LNCAP (cell line): ENCODE results near the gene VCL.

Experiments used
- TF ChIP-seq, protein P1 (sequence below): fragments of 450-650 bp; IDR thresholded peaks from 2 replicates; pipeline ENCODE4 v1.5.1; 2017; ENCODE audit warnings: mild to moderate bottlenecking

The VCL gene

DNA sequence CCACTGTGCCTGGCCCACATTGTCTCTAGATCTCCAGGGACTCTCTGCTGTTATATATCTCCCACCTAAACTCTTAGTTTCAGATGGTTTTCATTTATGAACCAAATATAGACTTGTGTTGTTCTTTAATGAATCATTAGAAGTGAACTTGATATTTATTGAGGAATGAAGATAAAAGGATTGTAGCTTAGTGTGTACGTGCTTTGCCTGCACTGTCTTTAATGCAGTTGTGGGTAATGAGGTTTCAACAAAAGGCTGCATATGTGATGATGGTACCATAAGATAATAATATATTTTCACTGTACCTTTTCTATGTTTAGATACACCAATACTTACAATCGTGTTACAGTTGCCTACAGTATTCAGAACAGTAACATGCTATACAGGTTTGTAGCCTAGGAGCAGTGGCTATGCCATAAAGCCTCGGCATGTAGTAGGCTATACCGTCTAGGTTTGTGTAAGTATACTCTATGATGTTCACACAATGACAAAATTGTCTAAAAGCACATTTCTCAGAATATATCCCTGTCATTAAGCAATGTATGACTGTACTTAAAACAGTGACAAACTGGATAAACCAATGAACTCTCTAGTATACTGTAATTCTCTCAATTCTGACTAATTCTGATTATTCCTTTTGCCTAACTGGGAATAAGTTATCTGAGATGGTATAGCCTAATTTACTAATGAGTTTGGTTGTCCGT is 25.2 kb downstream of the VCL start:
- TF ChIP-seq, protein P1, sequence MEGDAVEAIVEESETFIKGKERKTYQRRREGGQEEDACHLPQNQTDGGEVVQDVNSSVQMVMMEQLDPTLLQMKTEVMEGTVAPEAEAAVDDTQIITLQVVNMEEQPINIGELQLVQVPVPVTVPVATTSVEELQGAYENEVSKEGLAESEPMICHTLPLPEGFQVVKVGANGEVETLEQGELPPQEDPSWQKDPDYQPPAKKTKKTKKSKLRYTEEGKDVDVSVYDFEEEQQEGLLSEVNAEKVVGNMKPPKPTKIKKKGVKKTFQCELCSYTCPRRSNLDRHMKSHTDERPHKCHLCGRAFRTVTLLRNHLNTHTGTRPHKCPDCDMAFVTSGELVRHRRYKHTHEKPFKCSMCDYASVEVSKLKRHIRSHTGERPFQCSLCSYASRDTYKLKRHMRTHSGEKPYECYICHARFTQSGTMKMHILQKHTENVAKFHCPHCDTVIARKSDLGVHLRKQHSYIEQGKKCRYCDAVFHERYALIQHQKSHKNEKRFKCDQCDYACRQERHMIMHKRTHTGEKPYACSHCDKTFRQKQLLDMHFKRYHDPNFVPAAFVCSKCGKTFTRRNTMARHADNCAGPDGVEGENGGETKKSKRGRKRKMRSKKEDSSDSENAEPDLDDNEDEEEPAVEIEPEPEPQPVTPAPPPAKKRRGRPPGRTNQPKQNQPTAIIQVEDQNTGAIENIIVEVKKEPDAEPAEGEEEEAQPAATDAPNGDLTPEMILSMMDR, result no peak

- TF ChIP-seq, protein P1, result no peak
These were observed 26.7 kb downstream of the VCL start for GRCh38 chr10:74024600-74024999.

DNA sequence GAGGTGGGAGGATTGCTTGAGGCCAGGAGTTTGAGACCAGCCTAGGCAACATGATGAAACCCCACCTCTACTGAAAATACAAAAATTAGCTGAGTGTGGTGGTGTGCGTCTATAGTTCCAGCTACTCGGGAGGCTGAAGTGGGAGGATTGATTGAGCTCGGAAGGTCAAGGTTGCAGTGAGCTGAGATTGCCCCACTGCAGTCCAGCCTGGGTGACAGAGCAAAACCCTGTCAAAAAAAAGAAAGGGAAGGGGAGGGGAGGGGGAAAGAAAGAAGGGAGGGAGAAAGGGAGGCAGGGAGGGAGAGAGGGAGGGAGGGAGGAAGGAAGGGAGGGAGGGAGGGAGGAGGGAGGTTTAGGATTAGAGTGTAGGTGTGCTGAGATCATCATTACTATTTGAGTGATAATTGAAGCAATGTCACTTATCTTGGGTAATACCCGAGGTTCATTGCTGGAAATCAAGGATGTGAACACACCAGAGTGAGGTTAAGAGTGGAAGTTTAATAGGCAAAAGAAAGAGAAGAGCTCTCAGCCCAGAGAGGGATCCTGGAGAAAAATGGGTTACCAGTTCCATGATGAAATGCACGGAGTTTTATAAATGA is 27.6 kb downstream of the VCL start:
- TF ChIP-seq, protein P1, result no peak

GRCh38 chr10:74026428-74027015 is 28.6 kb downstream of the VCL start:
- TF ChIP-seq, protein P1, result no peak

- TF ChIP-seq, protein P1, result no peak
These were observed 29.8 kb downstream of the VCL start for GRCh38 chr10:74027702-74028101.

- TF ChIP-seq, protein P1, result no peak
These were observed 32.0 kb downstream of the VCL start for GRCh38 chr10:74029943-74030342.

- TF ChIP-seq, protein P1, result no peak
These were observed 35.2 kb downstream of the VCL start for GRCh38 chr10:74032900-74033655.
